ENCODE data around the gene OPCML. TPM values are rescaled to one million over a fixed set of nuclear protein-coding genes. Genes with fewer than 3 reads are reported as not detected.

Gene OPCML
- total RNA-seq, 1 experiment from 2014 or later, result 0.13 TPM

GRCh38 chr11:133046252-133046651 lies 486.0 kb downstream of the OPCML start:
- intact Hi-C loops (cut with micrococcal nuclease; ENCODE audit: unreplicated experiment), result no loop called here
- ChIA-PET POLR2A (ENCODE audit: low non-redundant PET) (no interaction called here), CTCF (no interaction called here)
- TF ChIP-seq EZH2 (IDR thresholded peaks at IDR 0.05; ENCODE audit: borderline replicate concordance, low read depth, low read length, poor library complexity, severe bottlenecking), result no peak
- TF ChIP-seq CTCF (conservative IDR thresholded peaks at IDR 0.05; ENCODE audit: low read depth, low read length), result no peak
- Histone ChIP-seq H3K27me3 (replicated peaks; ENCODE audit: insufficient read depth, low read depth, low read length, poor library complexity) (peaks cover 32% of the 10 kb centered on the region), H3K4me3 (ENCODE audit: low read depth, low read length, poor library complexity, severe bottlenecking) (no peak overlapping the region), H3K9me3 (ENCODE audit: low read depth, low read length, poor library complexity, severe bottlenecking) (no peaks in the 10 kb centered on the region), H3K27ac (ENCODE audit: low read depth, low read length, poor library complexity, severe bottlenecking) (no peak overlapping the region), H3K4me1 (ENCODE audit: insufficient read depth, low read length, poor library complexity, severe bottlenecking) (peaks cover 6% of the 10 kb centered on the region), H3K36me3 (ENCODE audit: insufficient read depth, low read length, poor library complexity, severe bottlenecking) (no peaks in the 10 kb centered on the region)
- no peak for DNase-seq (ENCODE audit: low spot score)
- no TSS peak for BruUV-seq (replicated peaks)

- TF ChIP-seq CTCF (conservative IDR thresholded peaks at IDR 0.05; ENCODE audit: low read depth, low read length), result no peak
- no peak for TF ChIP-seq EZH2 (IDR thresholded peaks at IDR 0.05; ENCODE audit: borderline replicate concordance, low read depth, low read length, poor library complexity, severe bottlenecking)
- POLR2A ChIA-PET (ENCODE audit: low non-redundant PET), result no interaction called here
- no peak overlapping the region for H3K4me3 ChIP-seq (ENCODE audit: low read depth, low read length, poor library complexity, severe bottlenecking)
- no peaks in the 10 kb centered on the region for H3K36me3 ChIP-seq (ENCODE audit: insufficient read depth, low read length, poor library complexity, severe bottlenecking)
- H3K27me3 ChIP-seq (replicated peaks; ENCODE audit: insufficient read depth, low read depth, low read length, poor library complexity), result peaks cover 32% of the 10 kb centered on the region
- peaks cover 3% of the 10 kb centered on the region for H3K4me1 ChIP-seq (ENCODE audit: insufficient read depth, low read length, poor library complexity, severe bottlenecking)
- H3K27ac ChIP-seq (ENCODE audit: low read depth, low read length, poor library complexity, severe bottlenecking), result no peak overlapping the region
- BruUV-seq (replicated peaks), result no TSS peak
- no peak for DNase-seq (ENCODE audit: low spot score)
- H3K9me3 ChIP-seq (ENCODE audit: low read depth, low read length, poor library complexity, severe bottlenecking), result no peaks in the 10 kb centered on the region
- CTCF ChIA-PET, result no interaction called here
- intact Hi-C loops (cut with micrococcal nuclease; ENCODE audit: unreplicated experiment), result no loop called here
Measured at GRCh38 chr11:133041928-133042882, 490.1 kb downstream of the OPCML start.

GRCh38 chr11:133041181-133041580 lies 491.1 kb downstream of the OPCML start:
- ChIA-PET POLR2A (ENCODE audit: low non-redundant PET) (no interaction called here), CTCF (no interaction called here)
- BruUV-seq (replicated peaks), result no TSS peak
- Histone ChIP-seq H3K27me3 (replicated peaks; ENCODE audit: insufficient read depth, low read depth, low read length, poor library complexity) (peaks cover 25% of the 10 kb centered on the region), H3K36me3 (ENCODE audit: insufficient read depth, low read length, poor library complexity, severe bottlenecking) (no peaks in the 10 kb centered on the region), H3K9me3 (ENCODE audit: low read depth, low read length, poor library complexity, severe bottlenecking) (no peaks in the 10 kb centered on the region), H3K4me1 (ENCODE audit: insufficient read depth, low read length, poor library complexity, severe bottlenecking) (peaks cover 3% of the 10 kb centered on the region), H3K4me3 (ENCODE audit: low read depth, low read length, poor library complexity, severe bottlenecking) (no peak overlapping the region), H3K27ac (ENCODE audit: low read depth, low read length, poor library complexity, severe bottlenecking) (no peak overlapping the region)
- intact Hi-C loops (cut with micrococcal nuclease; ENCODE audit: unreplicated experiment), result no loop called here
- no peak for DNase-seq (ENCODE audit: low spot score)
- TF ChIP-seq CTCF (conservative IDR thresholded peaks at IDR 0.05; ENCODE audit: low read depth, low read length), result 0 out of 2 replicates have a peak, but pooled peaks have one; percentile 18
- no peak for TF ChIP-seq EZH2 (IDR thresholded peaks at IDR 0.05; ENCODE audit: borderline replicate concordance, low read depth, low read length, poor library complexity, severe bottlenecking)

Measured in A673 (cell line).